ENCODE data around the gene ANO8. TPM values are rescaled to one million over a fixed set of nuclear protein-coding genes. Genes with fewer than 3 reads are reported as not detected.

ANO8 gene
- total RNA-seq, 1 donor from 2014 or later: 34.8 TPM

GRCh38 chr19:17319473-17320238 is 15.0 kb downstream of the ANO8 start:
- Histone ChIP-seq H3K9me3 (no peaks in the 10 kb centered on the region), H3K4me3 (no peak overlapping the region), H3K27ac (no peak overlapping the region), H3K4me1 (peaks cover 6 to 9% of the 10 kb centered on the region in 2 donors), H3K27me3 (no peaks in the 10 kb centered on the region), H3K36me3 (peaks cover 49 to 50% of the 10 kb centered on the region in 2 donors)
- no peak for TF ChIP-seq CTCF (IDR thresholded peaks at IDR 0.05)
- no peak for DNase-seq (ENCODE audit: low spot score in 2 of 2)
- intact Hi-C loops (cut with DNase I): no loop called here

GRCh38 chr19:17318966-17319365 is 15.7 kb downstream of the ANO8 start:
- H3K36me3 ChIP-seq: peaks cover 56 to 57% of the 10 kb centered on the region in 2 donors

GRCh38 chr19:17314007-17314593 is 20.6 kb downstream of the ANO8 start:
- no peak overlapping the region for H3K27ac ChIP-seq
- no peak overlapping the region for H3K4me3 ChIP-seq
- DNase-seq (ENCODE audit: low spot score in 2 of 2): no peak
- peaks cover 11 to 20% of the 10 kb centered on the region in 2 donors for H3K4me1 ChIP-seq
- TF ChIP-seq CTCF (IDR thresholded peaks at IDR 0.05): no peak
- intact Hi-C loops (cut with DNase I): no loop called here
- peaks cover 29 to 34% of the 10 kb centered on the region in 2 donors for H3K36me3 ChIP-seq
- H3K9me3 ChIP-seq: no peaks in the 10 kb centered on the region
- no peaks in the 10 kb centered on the region for H3K27me3 ChIP-seq

More at GRCh38 chr19:17318966-17319365, 15.7 kb downstream of the ANO8 start:
- intact Hi-C loops (cut with DNase I): no loop called here
- H3K4me3 ChIP-seq: no peak overlapping the region
- DNase-seq (ENCODE audit: low spot score in 2 of 2): no peak
- no peak overlapping the region for H3K27ac ChIP-seq
- TF ChIP-seq CTCF (IDR thresholded peaks at IDR 0.05): no peak
- peaks cover 6 to 9% of the 10 kb centered on the region in 2 donors for H3K4me1 ChIP-seq
- H3K27me3 ChIP-seq: no peaks in the 10 kb centered on the region
- no peaks in the 10 kb centered on the region for H3K9me3 ChIP-seq

- Histone ChIP-seq H3K9me3 (no peaks in the 10 kb centered on the region), H3K27ac (no peak overlapping the region), H3K4me1 (peaks cover 11 to 20% of the 10 kb centered on the region in 2 donors), H3K4me3 (no peak overlapping the region), H3K27me3 (no peaks in the 10 kb centered on the region), H3K36me3 (peaks cover 27 to 29% of the 10 kb centered on the region in 2 donors)
- intact Hi-C loops (cut with DNase I): no loop called here
- DNase-seq (ENCODE audit: low spot score in 2 of 2): no peak
- TF ChIP-seq CTCF (IDR thresholded peaks at IDR 0.05): no peak
Measured at GRCh38 chr19:17312189-17313113, 22.2 kb downstream of the ANO8 start.

- intact Hi-C loops (cut with DNase I): no loop called here
- no peak overlapping the region for H3K27ac ChIP-seq
- H3K9me3 ChIP-seq: no peaks in the 10 kb centered on the region
- DNase-seq (ENCODE audit: low spot score in 2 of 2): no peak
- H3K27me3 ChIP-seq: no peaks in the 10 kb centered on the region
- H3K36me3 ChIP-seq: peaks cover 23 to 27% of the 10 kb centered on the region in 2 donors
- TF ChIP-seq CTCF (IDR thresholded peaks at IDR 0.05): no peak
- no peak overlapping the region for H3K4me3 ChIP-seq
- H3K4me1 ChIP-seq: peaks cover 11 to 20% of the 10 kb centered on the region in 2 donors
Measured at GRCh38 chr19:17311455-17312188, 23.0 kb downstream of the ANO8 start.

Data from ascending aorta (tissue), 2 donors.